HG02870 (cell line): Measurements from ENCODE around the gene DHCR24.
"Not testable (repeated sequence)": the region's sequence is repeated elsewhere in the genome, so short reads cannot be mapped to it uniquely, and the experiment has no call there.

ENCODE experiments used
- ATAC-seq: cut with Tn5 transposase; IDR thresholded peaks from one replicate; pipeline ENCODE4 v1.9.1; 2021; ENCODE audit warnings: mild to moderate bottlenecking, moderate library complexity; ENCODE audit not compliant: unreplicated experiment

The DHCR24 gene, protein sequence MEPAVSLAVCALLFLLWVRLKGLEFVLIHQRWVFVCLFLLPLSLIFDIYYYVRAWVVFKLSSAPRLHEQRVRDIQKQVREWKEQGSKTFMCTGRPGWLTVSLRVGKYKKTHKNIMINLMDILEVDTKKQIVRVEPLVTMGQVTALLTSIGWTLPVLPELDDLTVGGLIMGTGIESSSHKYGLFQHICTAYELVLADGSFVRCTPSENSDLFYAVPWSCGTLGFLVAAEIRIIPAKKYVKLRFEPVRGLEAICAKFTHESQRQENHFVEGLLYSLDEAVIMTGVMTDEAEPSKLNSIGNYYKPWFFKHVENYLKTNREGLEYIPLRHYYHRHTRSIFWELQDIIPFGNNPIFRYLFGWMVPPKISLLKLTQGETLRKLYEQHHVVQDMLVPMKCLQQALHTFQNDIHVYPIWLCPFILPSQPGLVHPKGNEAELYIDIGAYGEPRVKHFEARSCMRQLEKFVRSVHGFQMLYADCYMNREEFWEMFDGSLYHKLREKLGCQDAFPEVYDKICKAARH

DNA sequence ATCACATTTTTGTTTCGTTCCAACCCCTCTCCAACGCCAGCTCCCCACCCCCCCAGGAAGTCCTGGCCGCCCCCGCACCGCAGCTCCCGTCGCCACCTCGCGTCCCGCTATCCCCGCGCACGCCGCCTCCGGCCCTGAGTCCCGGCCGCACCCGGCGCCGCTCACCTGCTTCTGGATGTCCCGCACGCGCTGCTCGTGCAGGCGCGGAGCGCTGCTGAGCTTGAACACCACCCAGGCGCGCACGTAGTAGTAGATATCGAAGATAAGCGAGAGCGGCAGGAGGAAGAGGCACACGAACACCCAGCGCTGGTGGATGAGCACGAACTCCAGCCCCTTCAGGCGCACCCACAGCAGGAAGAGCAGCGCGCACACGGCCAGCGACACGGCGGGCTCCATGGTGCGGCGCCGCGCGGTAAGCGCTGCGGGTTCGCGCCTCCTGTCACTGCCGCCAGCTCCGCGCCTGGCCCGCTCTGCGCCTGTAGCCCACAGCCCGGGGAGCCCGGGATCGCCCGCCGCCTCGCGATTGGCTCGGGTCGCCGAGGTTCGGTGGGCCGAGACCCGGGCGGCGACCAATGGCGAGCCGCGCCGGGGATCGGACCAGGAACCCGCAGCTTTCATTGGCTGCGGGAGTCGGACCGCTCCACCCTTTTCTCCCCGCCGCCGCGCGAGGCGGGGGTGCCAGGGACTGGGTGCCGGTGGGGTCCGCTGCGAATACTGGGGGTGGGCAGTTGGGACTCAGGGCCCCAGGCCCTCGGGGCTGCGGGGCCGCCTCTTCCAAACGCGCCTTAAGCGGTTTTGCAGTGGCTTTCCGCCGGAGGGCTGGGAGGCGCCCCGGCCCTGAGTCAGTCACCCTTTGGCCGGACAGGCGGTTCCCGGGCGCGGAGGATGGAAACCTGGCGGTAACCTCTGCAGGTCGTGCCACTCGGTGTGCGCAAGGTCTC is at the start of gene DHCR24:
DHCR24 (minus strand) TSS at position 472 of the 941 bp plus-strand sequence; CDS start at position 396, 76 bp downstream.
- peak; percentile 89 for ATAC-seq

DNA sequence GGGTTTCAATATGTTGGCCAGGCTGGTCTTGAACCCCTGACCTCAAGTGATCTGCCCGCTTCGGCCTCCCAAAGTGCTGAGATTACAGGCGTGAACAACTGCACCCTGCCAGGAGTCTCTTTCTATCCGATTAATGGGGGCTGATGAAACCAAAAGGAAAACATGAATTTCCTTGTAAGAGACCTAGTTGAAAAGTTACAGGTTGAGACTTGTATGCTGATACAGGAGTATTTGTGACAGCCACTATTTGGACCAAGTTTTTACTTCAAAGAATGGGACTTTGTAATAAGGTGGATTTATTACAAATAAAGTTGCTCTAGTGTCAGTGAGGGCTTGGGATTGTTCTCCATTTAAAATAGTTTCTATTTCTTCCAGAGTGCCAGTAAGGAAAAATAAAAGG is 49.8 kb upstream of the DHCR24 start:
- no peak for ATAC-seq

DNA sequence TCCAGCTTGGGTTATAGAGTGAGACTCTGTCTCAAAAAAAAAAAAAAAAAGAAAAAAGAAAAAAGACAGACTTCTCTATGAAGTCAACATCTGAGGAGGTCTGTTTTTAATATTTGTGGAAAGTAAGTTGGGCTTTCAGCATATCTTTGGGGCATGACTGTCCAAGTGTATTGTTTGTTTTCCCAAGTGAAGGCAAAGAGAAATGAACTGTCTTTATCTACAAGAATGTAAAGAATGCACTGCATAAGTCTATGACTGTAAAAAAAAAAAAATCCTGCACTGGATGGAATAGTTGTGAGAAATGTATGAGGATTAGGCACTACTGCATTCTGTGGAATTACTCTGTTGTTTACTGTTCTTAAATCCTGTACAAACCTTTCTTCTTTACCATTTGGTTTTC is 47.9 kb upstream of the DHCR24 start:
- ATAC-seq, result no peak

DNA sequence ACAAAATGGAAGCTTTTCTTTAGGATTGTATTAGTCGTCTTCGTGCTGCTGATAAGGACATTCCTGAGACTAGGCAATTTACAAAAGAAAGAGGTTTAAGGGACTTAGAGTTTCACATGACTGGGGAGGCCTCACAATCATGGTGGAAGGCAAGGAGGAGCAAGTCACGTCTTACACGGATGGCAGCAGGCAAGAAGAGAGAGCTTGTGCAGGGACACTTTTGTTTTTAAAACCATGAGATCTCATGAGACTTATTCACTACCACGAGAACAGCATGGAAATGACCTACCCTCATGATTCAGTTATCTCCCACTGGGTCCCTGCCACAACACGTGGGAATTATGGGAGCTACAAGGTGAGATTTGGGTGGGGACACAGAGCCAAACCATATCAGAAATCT is 47.1 kb upstream of the DHCR24 start:
- not testable (repeated sequence) for ATAC-seq

DNA sequence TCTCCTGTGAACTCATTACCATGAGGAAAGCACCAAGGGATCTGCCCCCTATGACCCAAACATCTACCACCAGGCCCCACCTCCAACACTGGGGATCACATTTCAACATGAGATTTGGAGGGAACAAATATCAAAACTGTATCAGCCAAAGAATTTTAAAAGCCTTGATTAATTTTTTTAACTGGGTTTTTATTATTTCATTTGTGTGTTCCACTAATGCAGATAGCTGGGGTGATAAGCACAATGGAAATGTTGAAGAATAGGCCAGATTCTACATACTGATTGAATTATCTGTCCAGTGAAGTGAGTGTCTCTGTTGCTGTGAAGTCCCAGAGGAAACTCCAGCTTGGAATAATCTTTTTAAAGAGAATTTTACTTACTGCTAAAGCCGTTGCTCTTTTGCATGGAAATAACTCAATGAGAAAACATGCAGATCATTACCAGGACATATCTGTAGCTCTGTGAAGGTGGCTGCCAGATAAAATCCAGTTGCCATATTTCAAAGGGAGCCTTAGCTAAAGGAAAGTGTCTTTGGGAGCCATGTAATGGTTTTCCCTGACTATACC is 44.4 kb upstream of the DHCR24 start:
- no peak for ATAC-seq

DNA sequence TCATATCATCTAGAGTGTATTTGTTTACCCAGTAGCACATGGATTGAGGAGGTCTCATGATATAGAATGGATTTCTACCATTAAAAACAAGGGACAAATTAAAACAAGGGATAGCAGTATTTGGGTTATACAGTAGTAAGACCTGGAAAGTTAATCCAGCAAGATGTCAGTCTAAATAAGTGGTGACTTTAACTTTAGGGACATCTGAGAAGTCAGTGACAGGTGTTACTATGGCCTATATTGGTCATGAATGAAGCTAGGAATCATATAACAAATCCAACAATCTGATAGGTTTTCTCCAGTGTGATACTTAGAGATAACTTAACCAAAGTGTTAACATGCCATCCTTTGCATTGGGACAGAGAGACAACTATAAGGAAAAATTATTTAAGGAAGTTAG is 42.7 kb upstream of the DHCR24 start:
- ATAC-seq, result no peak

DNA sequence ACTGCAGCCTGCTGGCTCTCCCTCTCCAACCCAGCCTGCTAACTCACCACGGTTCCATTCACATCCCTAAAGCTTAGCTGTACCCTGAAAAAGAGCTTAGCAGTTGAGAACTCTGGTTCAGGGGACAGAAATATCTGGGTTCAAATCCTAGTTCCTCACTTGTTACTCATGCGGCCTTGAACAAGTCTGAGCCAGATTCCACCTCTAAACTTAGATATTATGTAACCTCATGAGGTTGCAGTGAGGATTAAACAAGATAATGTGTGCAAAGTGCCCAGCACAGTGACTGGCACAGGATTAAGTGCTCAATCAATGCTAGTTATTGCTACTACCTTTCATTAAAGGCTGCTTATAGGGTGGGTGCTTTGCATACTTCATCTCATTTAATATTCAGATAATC is 41.3 kb upstream of the DHCR24 start:
- no peak for ATAC-seq

DNA sequence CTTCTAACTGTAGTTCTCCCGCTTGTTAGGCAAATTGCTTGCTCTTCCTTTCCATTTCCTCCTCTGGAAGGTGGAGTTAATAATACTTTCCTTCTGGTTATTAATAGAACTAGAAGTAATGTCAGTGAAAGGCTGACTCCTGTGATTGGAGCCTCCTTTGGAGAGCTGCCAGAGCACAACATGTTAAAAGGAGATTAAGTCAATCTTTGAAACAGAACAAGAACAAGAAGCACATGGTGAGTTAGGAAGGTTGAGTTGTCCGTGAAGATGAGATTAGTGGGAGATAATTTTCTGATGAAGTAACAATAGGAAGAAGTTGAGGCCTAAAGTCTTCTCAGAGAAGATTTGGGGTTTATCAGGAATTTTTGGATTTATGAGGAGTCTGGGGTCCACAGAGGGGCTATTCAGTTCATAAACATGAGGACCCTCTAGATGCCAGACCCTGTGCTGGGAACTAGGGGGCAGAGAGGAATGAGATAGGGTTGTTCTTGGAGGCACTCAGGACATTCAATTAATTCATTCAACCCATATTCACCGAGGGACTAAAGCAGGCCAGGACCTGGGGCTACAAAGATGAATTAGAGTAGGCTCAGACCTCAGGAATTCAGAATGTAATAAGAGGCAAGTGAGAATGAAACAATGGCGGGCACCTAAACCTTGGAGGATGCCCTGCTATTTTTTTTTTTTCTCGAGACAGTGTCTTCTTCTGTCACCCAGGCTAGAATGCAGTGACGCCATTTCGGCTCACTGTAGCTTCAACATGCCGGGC is 40.7 kb upstream of the DHCR24 start:
- no peak for ATAC-seq

DNA sequence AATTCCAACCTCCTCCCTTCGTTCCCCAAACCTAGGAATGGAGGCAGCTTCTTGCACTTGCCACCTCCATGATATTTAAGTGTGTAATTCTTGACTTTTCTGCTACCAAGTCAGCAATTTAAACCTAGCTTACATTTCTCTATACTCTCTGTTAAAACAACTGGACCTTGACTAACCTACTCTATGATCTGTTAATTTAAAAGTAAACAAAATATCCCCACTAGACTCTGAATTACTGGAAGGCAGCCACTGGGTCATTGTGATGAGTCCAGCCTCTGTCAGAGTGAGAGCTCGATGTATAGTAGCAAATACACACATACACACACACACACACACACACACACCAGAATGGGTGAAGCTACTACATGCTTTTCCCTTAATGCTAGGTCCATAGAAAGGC is 40.0 kb upstream of the DHCR24 start:
- ATAC-seq, result no peak

DNA sequence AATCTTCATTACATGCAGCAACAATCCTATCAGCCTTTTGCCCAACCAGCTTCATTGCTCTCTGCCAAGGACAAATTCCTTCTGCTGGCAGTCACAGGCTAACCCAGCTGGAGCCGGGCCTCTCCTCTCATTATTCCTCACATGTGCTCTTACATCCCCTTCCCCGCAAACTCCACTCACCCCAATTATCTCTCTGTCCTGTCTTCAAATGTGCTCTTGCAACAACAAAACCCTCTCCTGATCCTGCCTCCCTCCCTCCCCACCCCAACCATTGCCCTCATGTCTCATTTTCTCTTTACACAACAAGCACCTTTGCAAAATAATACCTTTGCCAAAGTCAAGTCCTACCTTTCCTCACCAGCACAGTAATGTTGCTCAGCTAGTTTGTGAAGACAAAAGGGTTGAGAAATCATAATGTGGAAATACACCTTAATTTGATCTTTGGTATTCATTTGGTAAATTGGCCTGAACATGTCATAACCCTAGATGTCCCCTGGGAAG is 36.0 kb upstream of the DHCR24 start:
- no peak for ATAC-seq

DNA sequence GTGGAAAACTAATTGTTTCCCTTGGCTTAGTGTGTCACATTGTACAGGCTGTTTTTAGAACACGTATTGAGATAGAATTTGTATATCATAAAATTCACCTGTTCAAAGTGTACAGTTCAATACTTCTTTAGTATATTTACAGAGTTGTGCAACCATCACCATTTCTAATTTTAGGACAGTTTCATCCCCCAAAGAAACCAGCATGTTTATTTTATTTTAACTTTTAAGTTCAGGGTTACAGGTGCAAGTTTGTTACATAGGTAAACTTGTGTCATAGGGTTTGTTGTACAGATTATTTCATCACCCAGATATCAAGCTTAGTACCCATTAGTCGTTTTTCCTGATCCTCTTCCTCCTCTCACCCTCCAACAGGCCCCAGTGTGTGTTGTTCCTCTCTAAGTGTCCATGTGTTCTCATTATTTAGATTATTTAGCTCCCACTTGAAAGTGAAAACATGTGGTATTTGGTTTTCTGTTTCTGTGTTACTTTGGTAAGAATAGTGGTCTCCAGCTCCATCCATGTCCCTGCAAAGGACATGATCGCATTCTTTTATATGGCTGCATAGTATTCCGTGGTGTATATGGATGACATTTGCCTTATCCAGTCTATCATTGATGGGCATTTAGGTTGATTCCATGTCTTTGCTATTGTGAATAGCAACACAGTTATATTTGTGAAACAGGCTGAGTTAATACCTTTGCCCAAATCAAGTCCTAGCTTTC is 35.2 kb upstream of the DHCR24 start:
- no peak for ATAC-seq

DNA sequence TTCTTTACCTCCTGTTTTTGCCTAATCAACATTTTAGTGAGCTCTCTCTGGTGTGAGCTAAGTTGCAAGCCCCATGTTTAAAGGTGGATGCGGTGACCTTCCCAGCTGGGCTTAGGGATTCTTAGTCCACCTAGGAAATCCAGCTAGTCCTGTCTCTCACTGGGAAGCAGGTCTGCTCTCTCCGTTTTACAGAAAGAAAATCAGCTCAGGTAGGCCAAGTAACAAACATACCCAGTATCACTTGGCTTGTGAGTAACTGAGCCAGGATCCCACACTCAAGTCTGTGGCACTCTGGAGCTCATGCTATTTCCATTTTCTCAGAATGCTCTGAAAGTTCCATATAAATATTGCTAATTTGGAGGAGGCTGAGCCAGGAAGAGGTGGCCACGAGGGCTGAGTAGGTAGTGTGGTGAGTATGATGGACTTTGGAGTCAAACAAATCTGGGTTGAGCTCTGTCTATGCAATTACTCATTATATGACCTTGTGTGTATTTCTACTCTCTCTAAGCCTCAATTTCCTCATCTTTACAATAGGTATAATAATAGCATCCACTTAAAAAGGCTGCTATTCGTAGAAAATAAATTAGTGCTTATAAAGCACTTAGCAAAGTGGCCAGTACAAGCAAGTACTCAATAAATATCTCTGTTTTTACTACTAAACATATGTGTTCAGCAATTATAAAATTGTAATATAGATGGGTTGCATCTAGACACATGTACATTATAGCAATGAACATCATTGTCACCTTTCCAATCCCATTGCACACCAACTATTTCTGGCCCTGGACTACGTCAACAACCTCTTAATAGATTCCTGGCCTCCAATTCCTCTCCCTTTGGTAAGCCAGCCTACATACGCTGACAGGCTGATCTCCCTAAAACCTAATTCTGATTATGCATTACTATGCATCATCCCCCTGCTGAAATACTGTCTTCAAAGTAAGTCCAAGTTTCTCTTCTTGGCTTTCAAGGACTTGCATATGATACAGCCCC is 32.7 kb upstream of the DHCR24 start:
- no peak for ATAC-seq

DNA sequence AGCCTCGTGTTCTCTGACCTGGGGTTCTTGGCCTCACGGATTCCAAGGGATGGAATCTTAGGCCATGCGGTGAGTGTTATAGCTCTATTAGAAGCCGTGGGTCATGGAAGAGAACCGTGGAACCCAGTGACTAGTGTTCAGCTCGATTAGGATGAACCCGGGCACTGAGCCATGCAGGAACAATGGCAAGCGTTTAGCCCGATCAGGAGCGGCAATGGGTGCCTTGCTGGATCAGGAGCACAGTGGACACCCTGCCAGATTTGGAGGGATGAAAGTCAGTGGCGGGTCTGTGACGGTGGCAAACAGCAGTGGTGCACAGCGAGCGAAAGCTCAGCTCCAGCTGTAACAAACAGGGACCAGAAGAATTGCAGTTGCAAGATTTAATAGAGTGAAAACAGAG is 24.1 kb upstream of the DHCR24 start:
- ATAC-seq, result not testable (repeated sequence)

DNA sequence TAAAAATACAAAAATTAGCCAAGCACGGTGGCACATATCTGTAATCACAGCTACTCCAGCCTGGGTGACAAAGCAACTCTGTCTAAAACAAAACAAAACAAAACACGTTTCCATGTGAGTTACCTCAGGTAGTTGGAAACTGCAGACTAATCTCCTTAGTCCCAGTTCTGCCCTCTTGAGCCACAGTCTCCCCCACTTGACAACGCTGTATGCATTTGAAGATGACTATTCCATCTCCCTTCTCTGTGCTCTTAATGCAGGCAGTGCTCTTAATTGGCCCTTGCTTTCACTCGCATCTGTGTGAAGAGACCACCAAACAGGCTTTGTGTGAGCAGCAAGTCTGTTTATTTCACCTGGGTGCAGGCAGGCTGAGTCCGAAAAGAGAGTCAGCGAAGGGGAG is 19.6 kb upstream of the DHCR24 start:
- ATAC-seq, result no peak

DNA sequence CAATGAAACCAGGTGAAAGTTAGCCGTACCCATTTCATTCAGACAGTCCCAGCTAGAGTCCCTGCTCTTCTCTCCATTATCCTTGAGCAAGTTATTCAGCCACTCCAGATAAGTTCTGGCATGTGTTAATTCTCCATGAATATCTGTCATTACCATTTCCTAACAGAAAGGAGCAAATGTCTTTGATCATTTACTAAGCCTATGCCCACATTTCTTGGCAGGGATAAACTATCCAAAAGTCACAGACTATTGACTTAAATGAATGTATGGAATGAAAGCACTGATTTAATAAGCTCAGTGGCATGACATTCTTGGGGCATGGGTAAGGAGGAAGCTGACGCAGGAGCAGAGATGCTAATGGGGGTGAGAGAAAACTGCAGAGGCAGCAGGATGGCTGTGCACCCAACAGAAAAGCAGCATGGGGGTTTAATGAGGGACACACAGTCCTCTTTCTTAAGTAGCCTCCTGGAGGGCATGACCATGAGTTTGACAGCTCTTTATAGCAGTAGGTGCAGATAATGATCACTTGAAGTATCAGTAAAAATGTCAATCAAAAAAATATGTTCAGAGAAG is 17.6 kb upstream of the DHCR24 start:
- ATAC-seq, result no peak

DNA sequence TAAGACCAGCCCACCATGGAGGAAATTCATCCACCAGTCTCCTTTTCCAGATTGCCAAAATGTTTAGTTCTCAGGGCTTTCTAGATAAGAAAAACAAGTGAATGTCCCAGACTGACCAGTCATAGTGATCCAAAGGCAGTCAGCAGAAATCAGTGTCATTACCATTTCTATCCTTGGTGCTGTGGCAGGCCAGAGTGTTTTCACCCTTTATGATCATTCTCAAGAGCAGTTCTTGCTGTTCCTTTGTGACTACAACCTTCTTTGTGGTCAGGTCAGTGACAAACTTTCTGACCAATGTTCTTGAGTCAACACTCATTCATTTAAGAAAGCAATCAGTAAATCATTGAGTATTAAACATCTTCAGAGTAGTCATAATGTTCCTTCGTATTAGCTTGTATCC is 7.3 kb upstream of the DHCR24 start:
- ATAC-seq, result no peak

DNA sequence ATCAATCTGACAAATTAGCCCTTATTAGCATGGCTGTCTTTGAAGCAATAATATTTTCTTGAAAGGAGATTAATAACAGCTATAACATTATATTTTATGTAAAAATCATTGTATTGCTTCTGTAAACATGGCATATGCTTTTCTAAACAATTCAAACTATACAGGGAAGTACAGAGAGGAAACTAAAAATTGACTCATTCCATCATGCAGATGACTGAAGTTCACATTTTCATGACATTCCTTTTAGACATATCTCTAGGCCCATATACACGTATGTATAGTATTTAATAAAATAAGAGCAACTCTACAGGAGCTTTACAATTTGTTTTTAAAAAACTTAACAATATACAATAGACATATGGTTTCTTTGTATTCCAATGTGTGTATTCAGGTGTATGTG is 5.6 kb upstream of the DHCR24 start:
- no peak for ATAC-seq

DNA sequence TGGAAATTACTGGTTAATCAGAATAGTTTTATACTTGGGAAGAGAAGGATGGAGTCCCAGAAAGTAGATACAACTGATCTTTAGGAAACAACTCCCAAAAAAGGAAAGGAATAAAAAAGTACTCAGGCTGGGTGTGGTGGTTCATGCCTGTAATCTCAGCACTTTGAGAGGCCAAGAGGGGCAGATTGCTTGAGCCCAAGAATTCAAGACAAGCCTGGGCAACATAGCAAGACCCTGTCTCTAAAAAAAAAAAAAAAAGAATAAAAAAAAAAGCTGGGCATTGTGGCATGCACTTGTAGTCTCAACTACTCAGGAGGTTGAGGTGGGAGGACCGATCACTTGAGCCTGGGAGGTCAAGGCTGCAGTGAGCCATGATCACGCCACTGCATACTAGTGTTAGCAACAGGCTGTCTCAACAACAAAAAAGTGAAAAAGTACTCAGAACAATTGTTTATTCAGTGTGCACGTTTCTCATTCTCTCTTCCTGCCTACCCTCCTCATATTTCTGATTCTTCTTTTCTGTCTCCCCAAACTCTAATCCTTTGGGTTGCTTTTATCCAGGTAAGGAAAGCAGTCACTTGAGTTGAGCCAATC is 2.2 kb upstream of the DHCR24 start:
- no peak for ATAC-seq
